ENCODE data around the gene PLXNB3. TPM values are rescaled to one million over a fixed set of nuclear protein-coding genes. Genes with fewer than 3 reads are reported as not detected.

The PLXNB3 gene
- total RNA-seq, 1 donor = 0.54 TPM

DNA sequence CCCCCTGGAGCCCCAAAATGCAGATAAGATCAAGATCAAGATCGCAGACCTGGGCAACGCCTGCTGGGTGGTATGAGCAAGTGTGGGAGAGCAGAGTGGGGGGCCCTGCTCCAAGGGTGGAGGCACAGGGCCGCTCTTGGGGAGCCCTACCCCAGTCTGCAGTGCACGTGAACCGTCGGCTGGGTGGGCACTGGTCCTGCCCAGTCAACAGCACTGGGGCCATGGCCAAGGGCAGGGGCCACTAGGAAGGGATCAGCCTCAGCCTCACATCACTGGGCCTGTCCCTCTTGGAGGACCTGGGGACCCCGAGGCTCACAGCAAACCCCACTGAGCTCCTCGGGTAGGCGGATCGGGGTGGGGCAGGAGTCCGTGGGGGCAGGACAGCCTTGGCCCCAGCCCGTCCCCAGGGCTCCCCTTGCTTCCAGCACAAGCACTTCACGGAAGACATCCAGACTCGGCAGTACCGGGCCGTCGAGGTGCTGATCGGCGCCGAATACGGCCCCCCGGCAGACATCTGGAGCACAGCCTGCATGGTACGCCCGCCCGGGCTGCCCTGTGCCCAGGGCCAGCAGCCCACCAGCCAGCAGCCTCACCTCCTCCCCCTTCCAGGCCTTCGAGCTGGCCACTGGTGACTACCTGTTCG is 20.4 kb downstream of the PLXNB3 start:
- DNase-seq (ENCODE audit: low read depth in 2 of 3, low spot score in 2 of 3) = no peak

GRCh38 chrX:153786669-153787068 is 22.6 kb downstream of the PLXNB3 start:
- DNase-seq (ENCODE audit: low read depth in 2 of 3, low spot score in 2 of 3) = no peak

GRCh38 chrX:153789654-153790053 is 25.6 kb downstream of the PLXNB3 start:
- no peak for DNase-seq (ENCODE audit: low read depth in 2 of 3, low spot score in 2 of 3)

- DNase-seq (ENCODE audit: low read depth in 2 of 3, low spot score in 2 of 3) = no peak
Measured at GRCh38 chrX:153791104-153791852, 27.2 kb downstream of the PLXNB3 start.

DNA sequence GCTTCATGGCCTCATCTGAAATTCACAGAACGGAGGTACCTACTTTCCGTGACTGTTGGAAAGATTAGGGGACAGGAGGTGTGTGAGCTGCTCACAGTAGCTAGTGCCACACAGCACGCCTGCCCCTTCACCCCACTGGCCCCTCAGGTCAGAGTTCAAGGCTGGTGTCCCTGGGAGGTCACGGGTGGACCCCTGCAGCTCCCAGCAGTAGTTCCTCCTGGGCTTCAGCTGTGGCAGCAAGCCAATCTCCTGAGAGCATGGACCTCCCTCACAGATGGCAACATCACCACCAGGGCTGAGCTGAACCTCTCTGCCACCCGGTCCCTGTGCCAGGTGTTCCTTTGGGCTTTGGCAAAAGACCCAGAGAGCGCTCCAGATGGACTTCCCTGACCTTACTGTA is 28.3 kb downstream of the PLXNB3 start:
- DNase-seq (ENCODE audit: low read depth in 2 of 3, low spot score in 2 of 3) = no peak

DNA sequence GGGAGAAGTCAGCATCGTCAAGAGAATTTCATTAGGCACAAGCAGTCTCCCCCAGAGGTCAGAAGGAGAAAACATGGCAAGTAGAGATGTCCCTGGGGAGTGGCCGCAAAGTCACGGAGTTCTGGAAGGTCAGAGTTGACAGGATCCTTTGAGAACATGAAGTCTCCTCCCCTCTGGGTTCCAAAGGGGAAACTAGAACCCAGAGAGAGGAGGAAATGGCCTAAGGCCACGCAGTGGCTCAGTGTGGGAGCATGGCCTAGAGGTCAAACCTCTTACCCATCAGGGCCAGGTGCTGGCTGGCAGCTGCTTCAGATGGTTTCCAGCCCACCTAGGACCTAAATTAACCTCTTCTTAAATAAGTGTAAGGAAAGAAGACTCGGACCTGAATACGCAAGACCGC is 29.2 kb downstream of the PLXNB3 start:
- no peak for DNase-seq (ENCODE audit: low read depth in 2 of 3, low spot score in 2 of 3)

GRCh38 chrX:153794018-153794896 is 30.2 kb downstream of the PLXNB3 start, which contains the start of the genes IDH3G and SSR4:
IDH3G (minus strand) TSS chrX:153794375; CDS start chrX:153794326, 49 bp downstream.
SSR4 (plus strand) TSS chrX:153794668; CDS start chrX:153794688, 20 bp downstream.
- DNase-seq (ENCODE audit: low read depth in 2 of 3, low spot score in 2 of 3) = peak; percentile 90 to 95 (median 92)

- DNase-seq (ENCODE audit: low read depth in 2 of 3, low spot score in 2 of 3) = no peak
Measured at GRCh38 chrX:153794897-153795816, 31.1 kb downstream of the PLXNB3 start.

GRCh38 chrX:153797415-153798015 is 33.5 kb downstream of the PLXNB3 start:
- DNase-seq (ENCODE audit: low read depth in 2 of 3, low spot score in 2 of 3) = no peak

- DNase-seq (ENCODE audit: low read depth in 2 of 3, low spot score in 2 of 3) = no peak
Measured at GRCh38 chrX:153799326-153799725, 35.3 kb downstream of the PLXNB3 start.

DNA sequence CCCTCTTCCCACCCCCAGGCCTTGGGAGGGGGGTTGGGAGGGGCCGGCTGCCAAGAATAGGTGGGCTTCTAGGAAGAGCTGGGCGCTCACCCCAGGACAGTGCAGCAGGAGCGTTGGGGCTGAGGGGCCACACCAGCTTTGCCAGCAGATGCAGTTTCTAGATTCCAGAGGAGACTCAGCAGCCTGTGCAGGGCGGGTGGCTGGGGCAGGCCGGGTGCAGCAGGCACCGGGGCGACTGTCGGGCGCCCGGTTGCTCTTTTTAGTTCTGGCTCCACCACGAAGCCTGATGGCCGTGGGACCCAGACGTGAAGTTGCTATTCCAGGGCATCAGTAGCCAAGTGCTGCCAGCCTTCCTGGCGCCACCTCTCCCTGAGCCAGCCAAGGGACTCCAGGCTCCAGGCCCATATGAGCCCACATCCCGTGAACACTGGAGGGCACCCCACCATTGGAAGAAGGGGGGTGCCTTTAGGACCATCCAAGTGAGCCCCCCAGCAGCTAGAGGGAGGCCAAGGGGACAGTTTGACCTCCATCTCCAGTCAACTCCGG is 36.2 kb downstream of the PLXNB3 start:
- no peak for DNase-seq (ENCODE audit: low read depth in 2 of 3, low spot score in 2 of 3)

- DNase-seq (ENCODE audit: low read depth in 2 of 3, low spot score in 2 of 3) = no peak
Measured at GRCh38 chrX:153800746-153801145, 36.7 kb downstream of the PLXNB3 start.

- no peak for DNase-seq (ENCODE audit: low read depth in 2 of 3, low spot score in 2 of 3)
Measured at GRCh38 chrX:153801669-153802068, 37.6 kb downstream of the PLXNB3 start.

- peak in 1 of 3 donors; percentile 27 for DNase-seq (ENCODE audit: low read depth in 2 of 3, low spot score in 2 of 3)
Measured at GRCh38 chrX:153802513-153803045, 38.5 kb downstream of the PLXNB3 start.

- DNase-seq (ENCODE audit: low read depth in 2 of 3, low spot score in 2 of 3) = no peak
Measured at GRCh38 chrX:153803211-153804099, 39.4 kb downstream of the PLXNB3 start.

DNA sequence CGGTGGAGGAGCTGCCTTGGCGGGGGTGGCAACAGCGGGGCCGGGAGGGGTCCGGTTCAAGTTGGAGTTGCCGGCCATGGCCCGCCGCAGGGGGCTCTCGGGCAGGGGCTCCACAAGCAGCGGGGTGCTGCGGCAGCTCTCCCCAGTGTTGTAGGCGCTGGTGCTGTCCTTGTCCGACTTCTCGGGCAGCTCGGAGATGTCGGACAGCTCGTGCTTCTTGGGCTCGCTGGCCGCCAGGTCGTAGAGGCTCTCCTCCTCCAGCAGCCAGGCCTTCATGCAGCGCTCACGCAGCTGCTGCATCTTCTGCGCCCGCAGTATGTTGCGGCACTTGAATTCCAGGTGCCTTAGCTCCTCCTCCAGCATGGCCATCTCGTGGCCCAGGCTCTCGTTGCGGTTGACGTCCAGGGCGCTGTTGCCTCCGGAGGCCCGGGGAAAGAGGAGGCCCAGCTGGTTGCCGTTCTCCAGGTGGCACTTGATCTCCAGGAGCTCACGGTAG is 40.1 kb downstream of the PLXNB3 start:
- DNase-seq (ENCODE audit: low read depth in 2 of 3, low spot score in 2 of 3) = no peak

GRCh38 chrX:153804621-153805020 is 40.6 kb downstream of the PLXNB3 start:
- DNase-seq (ENCODE audit: low read depth in 2 of 3, low spot score in 2 of 3) = no peak

- no peak for DNase-seq (ENCODE audit: low read depth in 2 of 3, low spot score in 2 of 3)
Measured at GRCh38 chrX:153805436-153805835, 41.4 kb downstream of the PLXNB3 start.

All from hematopoietic multipotent progenitor cell (in vitro differentiated cells).